Cerebellar nuclear complex (tissue), 1 donor: ENCODE measurements around the gene CACNA1G.
A peak's percentile ranks its signal among the peaks of the same experiment; 100 is the strongest.

Experiments
- DNase-seq, 2 experiments: peaks; one replicate each; lab custom pipeline; 2025; lab: John Stamatoyannopoulos, UW

Gene CACNA1G

GRCh38 chr17:50672831-50673551 is 112.5 kb downstream of the CACNA1G start:
- no peak for DNase-seq

DNA sequence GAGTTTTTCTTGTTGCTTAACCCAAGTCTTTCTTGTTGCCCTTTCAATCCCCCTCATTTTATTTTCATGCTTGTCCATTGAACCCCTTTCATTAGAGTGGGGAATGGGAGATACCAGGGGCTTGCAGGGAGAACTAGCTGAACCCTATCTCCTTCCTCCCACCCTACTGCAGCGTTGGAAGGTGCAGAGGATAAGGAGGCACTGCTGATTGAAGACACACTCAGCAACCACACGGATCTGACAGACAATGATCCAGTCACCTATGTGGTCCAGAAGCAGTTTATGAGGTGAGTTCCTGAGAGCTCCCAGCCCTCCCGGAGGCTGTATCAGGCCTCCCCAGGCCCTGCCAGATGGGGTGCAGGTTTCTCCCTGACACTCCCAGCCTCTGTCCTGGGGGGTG is 114.7 kb downstream of the CACNA1G start:
- DNase-seq = no peak

- DNase-seq = peak; percentile 68 to 92
Measured at GRCh38 chr17:50675627-50676026, 115.1 kb downstream of the CACNA1G start.

DNA sequence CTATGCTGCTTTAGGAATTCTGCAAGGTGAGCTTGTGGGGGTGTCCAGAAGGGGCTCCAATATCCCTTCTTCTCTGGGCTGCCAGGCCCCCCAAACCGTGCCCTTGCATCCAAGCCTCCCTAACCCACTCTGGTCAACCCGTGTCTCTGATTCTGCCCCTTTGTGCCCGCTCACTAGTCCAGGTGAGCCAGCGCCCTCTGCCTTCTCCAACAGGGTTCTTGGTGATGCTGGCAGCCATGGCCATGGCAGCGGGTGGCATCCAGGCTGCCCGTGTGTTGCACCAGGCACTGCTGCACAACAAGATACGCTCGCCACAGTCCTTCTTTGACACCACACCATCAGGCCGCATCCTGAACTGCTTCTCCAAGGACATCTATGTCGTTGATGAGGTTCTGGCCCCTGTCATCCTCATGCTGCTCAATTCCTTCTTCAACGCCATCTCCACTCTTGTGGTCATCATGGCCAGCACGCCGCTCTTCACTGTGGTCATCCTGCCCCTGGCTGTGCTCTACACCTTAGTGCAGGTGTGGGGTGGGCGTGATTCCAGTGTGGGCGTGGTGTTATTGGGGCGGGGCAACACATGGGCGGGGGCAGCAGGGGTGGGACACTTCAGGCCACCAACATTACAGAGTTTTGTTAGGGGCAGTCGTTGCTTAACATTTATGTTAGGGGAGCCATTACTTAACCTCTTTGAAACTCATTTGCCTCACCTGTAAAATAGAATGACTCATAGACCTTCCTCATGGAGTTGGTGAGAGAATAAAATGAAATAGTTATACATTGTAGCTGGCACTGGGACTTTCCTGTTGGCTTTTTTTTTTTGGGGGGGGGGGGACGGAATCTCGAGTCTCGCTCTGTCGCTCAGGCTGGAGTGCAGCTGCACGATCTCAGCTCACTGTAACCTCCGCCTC is 115.8 kb downstream of the CACNA1G start:
- no peak for DNase-seq
